ENCODE results near the gene GPSM3.
"Not testable (repeated sequence)": the region's sequence is repeated elsewhere in the genome, so short reads cannot be mapped to it uniquely, and the experiment has no call there.

The GPSM3 gene

DNA sequence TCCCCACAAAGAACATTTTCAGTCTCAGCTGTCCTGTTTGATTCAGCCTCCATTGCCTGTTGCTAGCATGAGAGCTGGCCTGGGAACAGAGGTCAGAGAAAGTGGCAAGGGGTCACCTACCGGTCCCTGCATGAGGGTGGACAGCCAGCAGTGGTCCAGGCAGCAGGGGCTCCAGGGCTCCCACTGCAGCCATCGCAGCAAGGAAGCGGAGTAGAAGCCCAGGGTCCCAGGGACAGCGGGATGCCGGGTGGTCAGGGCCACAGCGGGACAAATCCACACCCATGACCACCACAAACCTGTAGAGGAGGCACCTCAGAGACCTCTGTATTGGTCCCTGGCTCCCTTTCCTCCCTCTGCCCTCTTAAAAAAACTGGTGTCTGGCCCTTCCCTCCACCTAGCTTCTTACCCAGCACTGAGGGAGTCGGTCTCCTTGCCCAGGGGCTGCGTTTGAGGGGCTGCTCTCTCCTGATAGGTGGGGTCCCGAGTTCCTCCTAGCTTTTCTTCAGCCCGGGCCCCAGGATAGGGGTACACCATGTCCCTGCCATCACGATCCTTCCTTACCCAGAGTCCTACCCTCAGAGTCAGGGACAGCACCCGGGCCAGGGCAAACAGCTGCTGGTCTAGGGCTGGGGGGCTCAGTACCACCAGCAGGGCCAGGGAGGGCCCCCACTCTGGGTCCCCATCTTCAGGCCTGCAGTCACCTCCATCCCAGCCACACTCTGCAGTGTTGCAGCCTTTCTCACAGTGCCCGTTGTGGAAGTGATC lies 8.4 kb upstream of the GPSM3 start:
- no peak for DNase-seq

DNA sequence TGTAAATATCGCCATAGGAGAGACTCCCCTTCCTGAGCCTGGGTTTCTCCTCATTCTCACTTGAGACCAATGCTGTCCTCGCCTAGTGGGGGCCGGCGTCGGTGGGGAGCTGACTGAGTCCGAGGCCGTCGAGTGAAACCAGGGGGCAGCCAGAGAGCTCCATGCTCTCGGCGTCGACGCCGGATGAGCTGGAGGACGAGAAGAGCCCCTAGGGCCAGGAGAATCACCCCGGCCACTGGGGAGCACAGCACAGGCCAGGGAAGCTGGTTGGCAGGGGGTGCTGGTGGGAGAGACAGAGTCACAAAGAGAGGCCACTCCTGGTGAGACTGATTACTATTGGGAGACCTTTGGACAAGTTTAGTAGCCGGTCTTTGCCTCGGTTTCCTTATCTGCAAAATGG lies 6.4 kb upstream of the GPSM3 start:
- DNase-seq = no peak

DNA sequence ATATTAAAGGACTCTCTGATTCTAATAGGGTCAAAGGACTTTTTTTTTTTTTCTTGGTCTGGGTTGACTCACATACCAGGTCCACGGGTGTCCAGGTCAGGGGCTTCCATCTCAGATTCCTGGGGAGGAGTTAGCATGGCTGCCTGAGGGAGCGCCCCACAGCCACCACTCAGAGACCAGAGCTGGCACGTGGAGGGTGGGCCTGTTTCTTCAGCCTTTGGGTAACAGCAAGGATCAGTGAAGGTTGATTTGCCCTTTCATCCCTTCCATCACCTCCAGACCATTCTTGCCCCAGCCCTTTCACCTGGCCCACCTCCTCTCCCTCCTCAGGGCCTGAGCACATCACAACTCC lies 5.9 kb upstream of the GPSM3 start:
- DNase-seq = no peak

DNA sequence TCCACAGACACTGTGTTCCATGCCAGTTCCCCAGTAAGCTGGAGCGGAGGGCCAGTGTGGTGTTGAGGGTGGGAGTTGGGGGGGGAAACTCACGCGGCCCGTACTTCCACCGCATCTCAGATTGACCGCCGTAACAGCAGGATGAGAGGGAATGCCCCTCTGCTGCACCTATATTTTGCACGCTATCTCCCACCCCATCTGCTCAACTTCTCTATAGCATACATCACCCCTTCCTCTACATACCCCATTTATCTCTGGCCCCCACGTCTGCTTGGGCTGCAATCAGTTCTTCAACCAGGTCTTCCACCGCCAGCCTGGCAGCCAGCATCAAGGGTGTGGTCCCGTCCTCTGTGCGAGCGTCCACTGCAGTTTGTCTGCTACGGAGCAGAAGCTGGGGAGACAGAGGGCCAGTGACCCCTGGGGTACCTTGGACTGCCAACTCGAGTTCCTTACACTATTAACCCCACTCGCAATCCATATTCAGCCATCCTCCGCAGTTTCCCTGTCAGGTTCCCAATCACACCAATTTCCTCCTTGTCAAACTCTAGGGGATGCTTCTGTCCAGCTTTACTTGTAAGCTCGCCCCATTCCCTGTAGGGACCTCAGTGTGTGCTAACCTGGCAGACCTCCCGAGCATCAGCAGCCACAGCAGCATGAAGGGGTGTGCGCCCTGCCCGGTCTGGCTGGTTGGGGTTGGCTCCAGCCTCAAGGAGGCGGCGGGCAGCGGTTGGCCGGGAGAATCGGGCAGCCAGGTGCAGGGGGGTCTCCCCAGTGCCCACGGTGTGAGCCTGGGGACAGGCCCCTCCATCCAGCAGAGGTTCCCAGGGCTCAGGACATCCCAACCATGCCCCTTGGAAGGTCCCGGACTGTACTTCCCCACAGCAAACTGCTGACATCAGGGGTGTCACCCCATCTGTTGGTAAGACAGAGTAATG lies 4.5 kb upstream of the GPSM3 start:
- DNase-seq = no peak

DNA sequence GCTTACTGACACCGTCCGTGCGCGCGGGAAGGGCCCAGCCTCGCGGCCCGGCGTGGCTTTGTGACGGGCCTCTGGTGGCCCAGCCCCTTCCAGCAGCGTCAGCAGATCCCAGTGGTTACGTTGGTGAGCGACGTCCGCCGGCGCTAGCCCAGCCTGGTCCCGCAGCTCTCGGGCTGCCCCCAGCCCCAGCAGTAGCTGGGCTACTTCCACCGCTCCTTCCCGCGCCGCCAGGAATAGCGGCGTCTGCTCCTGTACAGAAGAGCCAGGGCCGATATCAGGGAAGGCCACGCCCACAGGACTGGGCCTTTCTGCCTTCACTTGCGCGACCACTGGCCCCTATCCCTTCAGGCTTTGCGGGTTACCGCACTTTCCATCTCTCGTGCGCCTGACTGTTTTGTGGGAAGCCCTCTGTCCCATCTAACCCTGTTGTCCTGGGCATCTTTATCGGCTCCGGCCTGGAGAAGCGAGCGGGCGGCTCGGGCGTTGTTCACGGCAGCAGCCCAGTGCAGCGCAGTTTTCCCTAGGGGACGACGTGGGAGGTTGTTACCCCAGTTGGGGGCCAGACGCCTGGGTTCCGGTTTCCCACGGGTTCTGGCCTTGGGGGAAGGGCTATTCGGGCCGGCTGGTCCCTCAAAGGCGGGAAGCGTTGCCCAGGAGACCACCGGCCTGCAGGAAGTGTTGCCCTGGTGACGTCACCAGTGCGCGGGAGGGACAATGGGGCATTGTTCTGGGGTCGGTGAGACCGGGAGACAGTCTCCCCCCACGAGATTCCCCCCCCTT lies 3.6 kb upstream of the GPSM3 start:
- DNase-seq = peak; percentile 48 to 59

DNA sequence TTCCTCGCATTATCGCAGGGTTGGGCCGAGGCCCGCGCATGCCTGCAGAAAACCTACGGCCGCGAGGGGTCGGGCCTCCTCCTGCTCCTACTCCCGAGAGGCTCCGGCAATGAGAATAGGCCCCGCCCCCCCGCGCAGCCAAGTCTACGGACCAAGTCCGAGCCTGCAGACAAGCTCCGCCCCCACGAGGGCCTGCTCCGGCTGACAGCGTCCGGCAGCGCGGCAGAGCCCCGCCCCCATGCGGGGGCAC lies 3.1 kb upstream of the GPSM3 start:
- DNase-seq = peak; percentile 98 to 100

DNA sequence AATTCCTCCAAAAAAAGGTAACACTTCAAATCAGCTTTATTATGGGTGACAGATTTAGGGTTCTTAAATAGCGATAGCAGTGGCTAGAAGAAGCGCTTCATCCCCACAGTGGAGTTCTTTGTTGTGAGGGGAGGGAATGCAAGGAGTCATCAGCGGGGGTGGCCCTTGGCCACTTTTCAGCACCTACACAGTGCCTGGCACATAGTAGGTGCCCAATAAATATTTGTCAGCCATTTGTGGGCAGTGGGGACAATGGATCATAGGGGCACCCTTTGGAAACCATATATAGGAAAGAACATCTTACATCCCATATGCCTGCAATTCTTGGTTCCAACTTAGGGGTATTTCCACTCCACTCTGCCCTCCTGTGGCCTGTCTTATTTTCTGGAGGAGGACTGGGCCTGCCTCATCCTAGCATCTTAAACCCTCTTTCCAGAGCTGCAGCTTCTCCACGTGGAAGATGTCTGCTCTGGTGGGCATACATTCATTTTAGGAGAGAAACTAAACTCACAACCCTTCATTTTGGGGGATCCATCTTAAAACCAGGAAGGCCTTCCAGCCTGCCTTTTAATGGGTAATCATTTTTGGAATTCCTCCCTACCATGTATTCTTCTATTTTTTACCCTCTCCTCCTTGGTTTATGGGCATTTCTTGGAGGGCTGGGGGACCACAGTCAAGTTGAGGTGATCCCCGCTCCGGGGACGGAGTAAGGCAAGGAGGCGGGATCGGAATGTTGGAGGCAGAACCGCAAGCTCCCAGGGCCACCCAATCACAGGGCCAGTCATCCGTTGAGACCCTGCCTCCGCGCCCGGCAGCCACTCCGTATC lies 2.6 kb upstream of the GPSM3 start:
- peak in 1 of 2 experiments; percentile 12 for DNase-seq

DNA sequence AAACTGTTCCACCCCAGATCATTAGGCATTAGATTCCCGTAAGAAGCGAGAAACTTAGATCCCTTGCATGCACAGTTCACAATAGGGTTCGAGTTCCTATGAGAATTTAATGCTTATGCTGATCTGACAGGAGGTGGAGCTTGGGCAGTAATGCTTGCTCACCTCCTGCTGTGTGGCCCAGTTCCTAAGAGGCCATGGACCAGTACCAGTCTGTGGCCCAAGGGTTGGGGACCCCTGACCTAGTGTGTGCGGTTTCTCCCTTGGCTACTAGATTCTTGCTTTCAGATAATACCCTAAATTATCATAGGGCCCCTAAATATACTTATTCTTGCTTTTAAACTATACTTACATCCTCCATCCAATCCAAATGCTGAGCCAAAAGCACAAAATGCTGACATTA lies 1.9 kb upstream of the GPSM3 start:
- DNase-seq = no peak

DNA sequence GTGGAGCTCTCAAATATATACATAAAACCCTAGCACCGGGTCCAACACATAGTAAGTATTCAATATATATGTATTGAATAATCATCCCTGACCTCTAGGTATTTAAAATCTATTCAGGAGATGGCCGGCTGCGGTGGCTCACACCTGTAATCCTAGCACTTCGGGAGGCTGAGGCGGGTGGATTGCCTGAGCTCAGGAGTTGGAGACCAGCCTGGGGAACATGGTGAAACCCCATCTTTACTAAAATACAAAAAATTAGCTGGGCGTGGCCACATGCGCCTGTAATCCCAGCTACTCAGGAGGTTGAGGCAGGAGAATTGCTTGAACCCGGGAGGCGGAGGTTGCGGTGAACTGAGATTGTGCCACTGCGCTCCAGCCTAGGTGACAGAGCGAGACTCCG lies 653 bp upstream of the GPSM3 start:
- not testable (repeated sequence) for DNase-seq

DNA sequence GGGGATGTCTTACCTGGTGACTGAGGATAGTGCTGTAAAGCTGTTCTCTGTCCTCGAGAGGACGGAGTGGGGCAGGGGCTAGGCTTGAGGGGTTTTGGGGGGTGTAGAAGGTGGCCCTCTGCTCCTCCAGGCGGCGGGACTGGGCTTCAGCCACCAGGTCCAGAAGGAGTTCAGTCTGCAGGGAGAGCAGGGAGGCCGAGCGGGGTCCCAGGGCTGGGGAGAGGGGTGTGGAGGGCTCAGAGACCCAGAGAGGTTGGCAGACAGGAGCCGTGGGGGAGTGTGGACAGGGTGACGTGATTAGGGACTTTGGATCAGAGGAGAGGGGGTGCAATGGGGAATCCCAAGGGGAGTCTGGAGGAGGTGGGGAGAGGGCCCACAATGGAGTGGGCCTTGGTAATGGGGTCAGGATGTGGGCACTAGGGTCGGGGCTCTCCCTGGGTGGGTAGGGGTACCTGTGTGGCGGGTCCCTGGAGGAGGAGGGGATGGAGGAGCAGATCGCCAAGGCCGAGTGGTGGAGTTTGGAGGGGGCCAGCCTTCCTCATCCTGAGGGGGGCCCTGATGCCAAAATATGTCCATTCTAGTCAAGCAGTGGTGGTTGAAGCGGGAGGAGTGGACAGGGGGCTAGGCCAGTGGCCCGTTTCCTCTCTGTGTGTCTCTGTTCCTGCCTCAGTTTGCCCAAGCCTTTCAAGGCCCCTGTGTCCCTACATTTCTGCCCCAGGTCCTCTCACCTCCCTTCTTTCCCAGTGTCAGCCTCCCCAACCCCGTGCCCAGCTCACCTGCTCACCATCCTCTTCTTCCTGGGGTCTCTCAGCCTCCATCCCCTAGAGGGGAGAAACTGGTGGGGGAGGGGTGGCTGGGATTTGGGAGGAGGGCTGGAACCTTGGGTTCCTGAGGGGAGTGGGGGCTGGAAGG lies 491 bp downstream of the GPSM3 start:
- no peak for DNase-seq

DNA sequence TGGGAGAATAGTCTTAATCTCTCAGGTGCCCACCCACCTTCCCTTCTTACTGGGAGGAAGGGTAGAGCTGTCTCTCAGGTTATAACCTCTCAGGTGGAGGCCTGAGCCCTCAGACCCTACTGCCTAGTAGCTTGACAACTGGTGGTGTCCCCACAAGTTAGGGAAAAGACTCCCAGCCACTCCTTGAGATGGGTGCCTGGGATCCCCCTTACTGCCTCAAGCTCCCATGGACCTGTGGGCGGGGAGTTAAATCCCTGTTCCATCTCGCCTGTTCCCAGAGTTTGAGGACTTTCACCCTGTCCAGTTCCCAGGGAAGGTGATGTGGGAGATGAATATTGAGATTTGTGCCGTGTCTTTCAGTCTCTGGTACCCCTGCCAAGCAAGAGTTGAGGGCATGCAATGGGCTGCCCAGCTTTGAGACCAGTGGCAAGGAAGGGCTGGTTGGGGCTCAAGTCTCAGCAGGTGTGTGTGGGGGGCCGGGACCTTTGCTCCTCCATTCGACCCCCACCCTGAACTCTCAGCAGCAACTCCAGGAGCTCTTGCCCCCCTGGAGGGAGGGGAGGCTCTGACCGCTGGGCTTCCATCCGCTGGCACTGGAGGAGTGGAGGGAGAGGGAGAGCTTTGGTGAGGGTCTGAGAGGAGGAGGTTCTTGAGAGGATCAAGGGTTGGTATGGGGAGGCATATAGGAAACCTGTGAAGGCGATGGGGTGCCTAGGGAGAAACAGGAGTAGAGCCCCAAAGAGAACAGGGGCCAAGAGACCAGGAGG lies 1.3 kb downstream of the GPSM3 start:
- no peak for DNase-seq

DNA sequence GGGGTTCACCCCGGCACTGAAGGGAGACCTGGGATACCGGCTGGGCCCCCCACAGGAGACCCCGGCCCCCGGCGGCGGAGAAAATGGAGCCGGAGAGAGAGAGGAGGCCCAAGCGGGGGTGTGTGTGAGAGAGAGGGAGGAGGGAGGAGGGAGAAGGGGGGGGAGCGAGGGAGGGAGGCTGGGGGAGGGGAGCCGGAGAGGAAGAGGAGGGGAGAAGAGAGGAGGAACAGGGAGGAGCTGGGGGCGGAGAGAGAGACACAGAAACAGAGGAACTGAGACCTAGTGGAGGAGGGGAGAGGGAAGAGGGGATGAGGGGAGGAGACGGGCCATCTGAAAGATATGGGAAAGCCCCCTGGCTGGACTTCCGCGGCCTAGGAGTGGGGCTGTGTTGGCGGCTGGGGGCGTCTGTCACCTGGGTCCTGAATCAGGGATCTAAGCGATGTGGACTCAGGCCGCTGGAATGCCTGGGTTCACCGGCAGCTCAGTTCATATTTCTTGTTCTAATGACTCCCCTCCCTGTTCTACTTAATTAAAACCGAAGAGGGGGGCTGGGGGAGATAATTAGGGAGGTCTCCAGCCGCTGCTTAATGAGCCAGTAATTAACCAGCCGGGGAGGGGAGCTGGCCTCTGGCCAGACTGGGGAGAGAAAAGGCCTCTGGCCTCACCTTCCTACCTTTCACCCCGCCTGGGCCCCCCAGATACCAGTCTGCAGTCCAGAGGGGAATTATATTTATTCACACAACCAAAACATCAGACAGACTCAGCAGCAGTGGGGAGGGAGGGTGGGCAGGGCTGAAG lies 2.2 kb downstream of the GPSM3 start, which contains the start of gene PBX2:
Gene PBX2, minus strand, starts transcription at position 149 of the 798 bp plus-strand sequence. CDS start 287 bp downstream, outside the sequence.
- DNase-seq = peak; percentile 83 to 85

DNA sequence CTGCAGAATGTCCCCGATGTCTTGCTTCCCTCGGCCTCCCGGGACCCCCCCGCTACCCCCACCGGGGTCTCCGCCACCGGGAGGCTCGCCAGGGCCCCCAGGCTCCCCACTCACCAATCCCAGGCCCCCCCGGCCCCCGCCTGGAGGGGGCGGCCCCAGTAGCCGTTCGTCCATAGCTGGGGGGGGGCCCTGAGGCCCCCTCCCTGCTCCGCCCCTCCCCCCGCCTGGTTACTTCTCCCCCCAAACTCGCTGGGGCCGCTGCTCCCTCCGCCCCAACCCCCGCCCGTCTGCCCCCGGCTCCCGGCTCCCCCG lies 2.7 kb downstream of the GPSM3 start:
- no peak for DNase-seq

DNA sequence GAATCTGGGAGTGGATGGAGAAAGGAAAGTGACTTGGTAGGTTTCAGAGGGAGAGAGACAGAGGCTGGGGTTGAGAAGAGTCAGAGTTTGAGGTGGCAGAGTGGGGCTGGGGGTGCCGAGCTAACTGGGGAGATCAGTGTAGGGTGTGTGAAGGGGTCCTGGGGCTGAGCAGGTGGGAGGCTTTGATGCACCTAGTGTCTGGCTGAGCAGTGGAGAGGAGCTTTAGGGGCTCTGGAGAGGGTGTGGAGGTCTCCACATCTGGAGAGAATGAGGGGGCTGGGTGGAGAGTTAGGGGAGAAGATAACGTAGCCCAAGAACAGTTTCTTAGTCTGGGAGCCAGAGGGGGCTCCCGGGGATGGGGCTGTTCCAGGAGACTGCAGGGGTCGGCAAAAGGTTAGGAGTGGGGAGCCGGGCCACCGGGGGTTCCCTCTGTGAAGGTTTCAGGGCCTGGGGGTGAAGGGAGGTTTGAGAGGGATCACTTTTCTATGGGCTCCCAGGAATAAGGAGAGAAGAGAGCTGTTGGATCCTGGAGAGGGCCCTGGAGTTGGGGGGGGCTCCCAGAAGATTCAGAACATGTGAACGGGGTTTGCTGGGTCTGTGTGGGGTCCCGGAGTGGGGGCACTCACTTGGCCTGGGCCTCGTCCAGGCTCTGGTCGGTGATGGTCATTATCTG lies 3.2 kb downstream of the GPSM3 start:
- DNase-seq = no peak

DNA sequence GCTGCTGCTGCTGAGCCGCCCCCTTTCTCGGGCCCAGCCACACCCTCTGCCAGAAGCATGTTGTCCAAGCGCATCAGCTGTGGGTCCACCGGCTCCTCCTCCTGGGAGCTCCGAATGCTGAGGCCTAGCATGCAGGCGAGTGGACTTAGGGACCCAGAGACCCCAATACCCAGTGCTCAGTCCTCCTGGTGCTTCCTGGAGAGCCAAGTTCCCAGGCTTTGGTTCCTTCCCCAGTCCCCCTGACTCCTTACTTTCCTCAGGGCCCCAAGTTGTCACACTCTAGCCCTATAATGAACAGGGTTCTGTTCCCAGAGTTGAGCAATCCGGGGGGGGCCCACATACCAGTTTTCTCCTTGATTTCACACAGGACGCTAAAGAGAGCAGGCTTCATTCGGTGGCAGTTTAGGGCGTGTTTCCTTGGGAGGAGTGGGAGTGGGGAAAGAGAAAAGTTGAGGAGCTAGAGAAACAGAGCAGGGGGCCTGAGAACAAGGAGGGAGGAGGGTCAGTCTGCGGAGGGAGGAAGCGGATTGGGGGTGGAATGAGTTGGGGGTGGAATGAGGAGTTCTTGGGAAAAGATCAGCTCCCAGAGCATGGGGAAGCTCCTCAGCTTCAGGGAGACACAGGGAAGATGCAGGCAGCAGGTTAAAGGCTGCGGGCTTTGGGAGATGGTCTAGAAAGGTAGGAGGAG lies 3.9 kb downstream of the GPSM3 start:
- no peak for DNase-seq

DNA sequence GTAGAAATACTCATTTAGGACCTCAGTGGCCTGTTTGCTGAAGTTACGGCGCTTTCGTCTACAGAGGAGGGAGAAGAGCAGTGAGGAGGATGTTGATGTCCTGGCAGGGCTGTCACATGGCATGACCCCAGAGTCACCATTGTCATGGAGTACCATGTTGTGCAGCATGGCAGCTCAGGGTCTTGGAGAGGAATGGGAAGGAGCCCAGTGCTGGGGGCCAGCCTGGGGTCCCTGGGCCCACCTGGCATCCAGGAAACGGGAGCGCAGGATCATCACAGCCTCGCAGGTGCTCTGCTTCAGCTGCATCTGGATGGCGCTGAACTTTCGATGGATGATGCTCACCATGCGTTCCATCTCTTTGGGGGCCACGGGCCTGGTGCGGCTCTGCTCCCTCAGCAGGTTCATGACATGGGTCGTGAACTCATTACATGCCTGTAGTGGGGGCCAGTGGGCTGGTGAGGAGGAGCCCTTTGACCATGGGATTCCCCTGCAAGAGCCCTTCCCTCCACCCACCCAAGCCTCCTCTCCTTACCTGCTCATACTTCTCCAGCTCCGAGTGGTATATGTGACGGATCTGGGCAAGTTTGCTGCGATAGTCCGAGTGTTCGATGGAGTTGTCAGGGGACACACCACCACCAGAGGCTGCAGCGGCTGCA lies 4.6 kb downstream of the GPSM3 start:
- not testable (repeated sequence) for DNase-seq

DNA sequence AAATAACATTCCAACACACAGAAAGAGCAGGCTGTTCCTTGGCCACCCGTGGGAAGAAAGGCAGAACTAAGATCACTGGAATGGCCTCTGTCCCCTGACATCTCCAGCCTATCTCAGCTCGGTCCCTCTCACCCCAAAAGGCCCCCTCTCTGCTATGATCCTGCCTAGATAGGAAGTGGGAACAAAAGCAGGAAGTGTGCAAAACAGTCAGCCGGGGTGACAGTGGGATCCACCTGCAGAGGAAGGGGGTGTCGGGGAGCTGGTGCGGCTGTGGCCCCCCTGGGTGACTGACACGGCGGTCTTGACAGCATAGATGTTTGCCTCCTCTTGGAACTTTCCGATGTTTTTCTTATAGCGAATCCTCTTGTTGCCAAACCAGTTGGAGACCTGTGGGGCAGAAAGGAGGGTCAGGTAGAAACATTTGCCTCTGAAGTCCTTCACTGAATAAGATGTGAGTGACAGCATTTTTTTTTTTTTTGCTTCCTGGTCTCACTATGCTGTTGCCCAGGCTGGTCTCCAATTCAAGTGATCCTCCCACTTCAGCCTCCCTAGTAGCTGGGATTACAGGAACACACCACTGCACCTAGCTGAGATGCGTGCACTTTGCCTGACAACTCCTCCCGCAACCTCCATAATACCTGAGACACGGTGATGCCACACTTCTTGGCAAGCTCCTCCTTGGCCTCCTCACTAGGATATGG lies 5.3 kb downstream of the GPSM3 start:
- no peak for DNase-seq

Measured in stimulated activated CD4-positive, alpha-beta T cell treated with anti-CD3 and anti-CD28 coated beads, Interleukin-4, amount 100 ng/mL, for 4 hours (primary cell).